Esophagus muscularis mucosa (tissue), 4 donors: ENCODE measurements around the gene JPH3. TPM values are rescaled to one million over a fixed set of nuclear protein-coding genes. Genes with fewer than 3 reads are reported as not detected.
"Not testable (repeated sequence)": the region's sequence is repeated elsewhere in the genome, so short reads cannot be mapped to it uniquely, and the experiment has no call there.

Experiments used
- DNase-seq: peaks from one replicate; pipeline ENCODE4 v3.0.0-alpha.2; 2017; ENCODE audit errors: extremely low spot score
- H3K27ac ChIP-seq, 4 donors: fragments of 200-600 bp; sonication (generic); replicated peaks in 1 of 4; 1 replicate in 3 of 4; 2 replicates in 1 of 4; pipeline ENCODE4 v1.5.1; 2016 to 2019; ENCODE audit warnings: mild to moderate bottlenecking in 1 of 4
- H3K27me3 ChIP-seq, 4 donors: fragments of 200-600 bp; sonication (generic); one replicate each; pipeline versions ENCODE4 v1.5.1 to v1.6.0; 2016 to 2019
- H3K36me3 ChIP-seq, 4 donors: fragments of 200-600 bp; sonication (generic); one replicate each; pipeline ENCODE4 v1.5.1; 2016 to 2019
- H3K4me1 ChIP-seq, 4 donors: fragments of 200-600 bp; sonication (generic); one replicate each; pipeline ENCODE4 v1.5.1; 2016 to 2019
- H3K4me3 ChIP-seq, 4 donors: fragments of 200-600 bp; sonication (generic); 1 replicate in 2 of 4; 2 replicates in 2 of 4; pipeline ENCODE4 v1.5.1; 2016 to 2019; ENCODE audit warnings: mild to moderate bottlenecking in 4 of 4, moderate library complexity in 1 of 4
- H3K9me3 ChIP-seq, 4 donors: fragments of 200-600 bp; sonication (generic); 1 replicate in 3 of 4; 2 replicates in 1 of 4; pipeline ENCODE4 v1.5.1; 2016 to 2019
- CTCF ChIP-seq, 3 experiments: fragments of 200-600 bp in 2 of 3; fragments of 450-650 bp in 1 of 3; sonication (generic) in 2 of 3; IDR thresholded peaks; one replicate each; pipeline ENCODE4 v1.5.1; 2017 to 2019; ENCODE audit warnings: antibody characterized with exemption in 3 of 3, mild to moderate bottlenecking in 2 of 3, moderate library complexity in 1 of 3
- EP300 ChIP-seq: sonication (generic); formaldehyde crosslinking; IDR thresholded peaks from one replicate; pipeline ENCODE4 v1.6.1; 2017; ENCODE audit warnings: antibody characterized with exemption
- POLR2A ChIP-seq: fragments of 450-650 bp; IDR thresholded peaks from one replicate; pipeline ENCODE4 v1.6.1; 2017; ENCODE audit warnings: antibody characterized with exemption, moderate library complexity, mild to moderate bottlenecking, low read depth
- POLR2AphosphoS5 ChIP-seq, 2 donors: sonication (generic); formaldehyde crosslinking; IDR thresholded peaks; one replicate each; pipeline ENCODE4 v1.6.1; 2017; ENCODE audit warnings: antibody characterized with exemption in 2 of 2
- WGBS: methylation state at CpG from one replicate; pipeline ENCODE4 v1.1.5; 2018; 5-methylcytosine and 5-hydroxymethylcytosine counted together
- intact Hi-C: fragments of 100-400 bp; cut with DNase I; formaldehyde crosslinking; loops from one replicate; pipeline ENCODE4 v1.15.1; 2023
- total RNA-seq, 4 donors: library from RNA; depleted of rRNA; stranded (reverse); fragments of >200 nt; gene quantifications; one replicate each; pipeline versions ENCODE4 v1.1.0 to v1.2.1, GENCODE V29; 2016

Gene JPH3
- total RNA-seq, 4 donors from 2014 or later: 0.42 to 2.2 (median 0.54) TPM

GRCh38 chr16:87713451-87714229 is 111.3 kb downstream of the JPH3 start:
- Histone ChIP-seq H3K27ac (no peak overlapping the region), H3K9me3 (no peaks in the 10 kb centered on the region), H3K4me3 (no peak overlapping the region), H3K36me3 (peaks cover 41 to 86% (median 63%) of the 10 kb centered on the region in 4 donors), H3K27me3 (no peaks in the 10 kb centered on the region), H3K4me1 (no peaks in the 10 kb centered on the region)
- intact Hi-C loops: no loop called here
- TF ChIP-seq EP300 (no peak), CTCF (IDR thresholded peaks at IDR 0.05) (no peak), POLR2A (no peak), POLR2AphosphoS5 (IDR thresholded peaks at IDR 0.05) (no peak)
- DNase-seq: no peak
- whole genome bisulfite sequencing: 95% methylated on average over 12 of the region's 19 CpGs

GRCh38 chr16:87715231-87715630 is 112.9 kb downstream of the JPH3 start:
- H3K27ac ChIP-seq: no peak overlapping the region
- no peaks in the 10 kb centered on the region for H3K27me3 ChIP-seq
- H3K9me3 ChIP-seq: no peaks in the 10 kb centered on the region
- H3K4me1 ChIP-seq: no peaks in the 10 kb centered on the region
- DNase-seq: no peak
- 98% methylated on average over 16 of the region's 16 CpGs for WGBS
- TF ChIP-seq POLR2A (no peak), EP300 (no peak), CTCF (IDR thresholded peaks at IDR 0.05) (no peak), POLR2AphosphoS5 (IDR thresholded peaks at IDR 0.05) (no peak)
- intact Hi-C loops: no loop called here
- H3K4me3 ChIP-seq: no peak overlapping the region
- H3K36me3 ChIP-seq: peaks cover 27 to 76% (median 53%) of the 10 kb centered on the region in 4 donors

GRCh38 chr16:87715658-87716057 is 113.3 kb downstream of the JPH3 start:
- Histone ChIP-seq H3K36me3 (peaks cover 23 to 76% (median 49%) of the 10 kb centered on the region in 4 donors), H3K9me3 (no peaks in the 10 kb centered on the region), H3K4me3 (no peak overlapping the region), H3K27me3 (no peaks in the 10 kb centered on the region), H3K27ac (no peak overlapping the region), H3K4me1 (no peaks in the 10 kb centered on the region)
- intact Hi-C loops: no loop called here
- TF ChIP-seq EP300 (no peak), CTCF (IDR thresholded peaks at IDR 0.05) (no peak), POLR2A (no peak), POLR2AphosphoS5 (IDR thresholded peaks at IDR 0.05) (no peak)
- no peak for DNase-seq
- 94% methylated on average over 10 of the region's 12 CpGs for WGBS

- H3K9me3 ChIP-seq, intact Hi-C loops, H3K4me3 ChIP-seq, H3K27me3 ChIP-seq, DNase-seq, H3K27ac ChIP-seq: not testable (repeated sequence)
- peaks cover 0 to 12% (median 7%) of the 10 kb centered on the region in 4 donors for H3K4me1 ChIP-seq
- WGBS: 95% methylated on average over 28 of the region's 28 CpGs
- H3K36me3 ChIP-seq: peaks cover 11 to 66% (median 42%) of the 10 kb centered on the region in 4 donors
Measured at GRCh38 chr16:87718831-87719230, 116.5 kb downstream of the JPH3 start.

- H3K27me3 ChIP-seq: no peaks in the 10 kb centered on the region
- WGBS: 94% methylated on average over 20 of the region's 24 CpGs
- no peaks in the 10 kb centered on the region for H3K9me3 ChIP-seq
- no peak overlapping the region for H3K27ac ChIP-seq
- H3K4me1 ChIP-seq: peaks cover 0 to 12% (median 7%) of the 10 kb centered on the region in 4 donors
- intact Hi-C loops: no loop called here
- H3K36me3 ChIP-seq: peaks cover 3 to 63% (median 27%) of the 10 kb centered on the region in 4 donors
- H3K4me3 ChIP-seq: no peak overlapping the region
- no peak for TF ChIP-seq CTCF (IDR thresholded peaks at IDR 0.05)
- TF ChIP-seq POLR2AphosphoS5 (IDR thresholded peaks at IDR 0.05): no peak
- TF ChIP-seq EP300: no peak
- no peak for TF ChIP-seq POLR2A
- DNase-seq: no peak
Measured at GRCh38 chr16:87720446-87720845, 118.1 kb downstream of the JPH3 start.
